IMR-90 (cell line): Measurements from ENCODE around the gene GNL2.

Experiments
- CTCF ChIP-seq: conservative IDR thresholded peaks from 2 replicates; pipeline ENCODE4 v1.5.1; 2012; ENCODE audit warnings: mild to moderate bottlenecking, low read depth, low read length, improper control_type of control experiment
- MAFK ChIP-seq: IDR thresholded peaks from 2 replicates; pipeline ENCODE4 v1.6.1; 2012; ENCODE audit warnings: low read depth, low read length, improper control_type of control experiment
- NFE2L2 ChIP-seq: fragments of 150-350 bp; IDR thresholded peaks from 2 replicates; pipeline ENCODE4 v1.6.1; 2016; ENCODE audit warnings: low read depth, mild to moderate bottlenecking, low read length
- RAD21 ChIP-seq: IDR thresholded peaks from 2 replicates; pipeline ENCODE4 v1.6.1; 2012; ENCODE audit warnings: low read length, improper control_type of control experiment
- USF2 ChIP-seq: fragments of 150-350 bp; IDR thresholded peaks from 2 replicates; pipeline ENCODE4 v1.6.1; 2017; ENCODE audit warnings: mild to moderate bottlenecking, antibody characterized with exemption, low read length, low read depth

GRCh38 chr1:37540036-37540785 is 55.5 kb downstream of the GNL2 start:
- TF ChIP-seq CTCF, result no peak
- no peak for TF ChIP-seq RAD21
- TF ChIP-seq MAFK, result no peak
- no peak for TF ChIP-seq NFE2L2
- TF ChIP-seq USF2, result no peak
